ENCODE measurements around the gene CCNYL1. TPM values are rescaled to one million over a fixed set of nuclear protein-coding genes. Genes with fewer than 3 reads are reported as not detected.

CCNYL1 gene
- total RNA-seq, 4 donors from 2014 or later, result 30.0 to 99.5 (median 31.7) TPM

DNA sequence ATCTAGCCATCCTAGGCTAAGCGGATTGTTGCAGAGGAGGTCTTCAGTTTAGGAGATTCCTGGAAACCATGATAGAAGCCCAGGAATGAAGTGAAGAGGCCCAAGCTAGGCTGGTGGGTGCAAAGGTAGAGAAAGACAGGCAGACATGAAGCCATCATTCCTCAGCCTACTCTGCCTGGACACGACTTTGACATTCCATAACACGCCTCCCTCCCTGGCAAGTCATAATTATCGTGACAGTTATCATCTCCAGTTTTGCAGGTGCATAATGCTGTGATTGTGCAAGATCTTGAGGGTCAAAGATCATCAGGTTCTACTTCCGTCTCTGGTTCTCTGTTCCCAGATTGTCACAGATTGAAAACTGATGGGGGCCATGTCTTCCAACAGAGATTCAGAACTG is 73.5 kb downstream of the CCNYL1 start:
- in situ Hi-C loops (cut with MboI; ENCODE audit: low pct_ligation_motif_present in 1 of 4, low pct_unique_long_range_greater_than_20kb in 1 of 4, low sequenced_read_pairs in 3 of 4), result no loop called here
- 66 to 100% methylated on average over 1 to 5 of the region's 5 CpGs for WGBS, 2 donors (ENCODE audit: low coverage in 1 of 2)
- DNase-seq, result no peak
- Histone ChIP-seq H3K9me3 (no peaks in the 10 kb centered on the region), H3K4me3 (no peak overlapping the region), H3K4me1 (peaks cover 3 to 29% (median 16%) of the 10 kb centered on the region in 4 donors), H3K36me3 (no peaks in the 10 kb centered on the region), H3K27me3 (no peaks in the 10 kb centered on the region), H3K27ac (peak overlapping the region in 2 of 4 donors; percentile 18 to 20)
- intact Hi-C loops (cut with DNase I; ENCODE audit: low total_unique reads), result no loop called here
- peak in 1 of 3 donors; percentile 17 for TF ChIP-seq POLR2AphosphoS5 (IDR thresholded peaks at IDR 0.05)
- TF ChIP-seq POLR2A (IDR thresholded peaks at IDR 0.05), result no peak
- TF ChIP-seq, protein P1, sequence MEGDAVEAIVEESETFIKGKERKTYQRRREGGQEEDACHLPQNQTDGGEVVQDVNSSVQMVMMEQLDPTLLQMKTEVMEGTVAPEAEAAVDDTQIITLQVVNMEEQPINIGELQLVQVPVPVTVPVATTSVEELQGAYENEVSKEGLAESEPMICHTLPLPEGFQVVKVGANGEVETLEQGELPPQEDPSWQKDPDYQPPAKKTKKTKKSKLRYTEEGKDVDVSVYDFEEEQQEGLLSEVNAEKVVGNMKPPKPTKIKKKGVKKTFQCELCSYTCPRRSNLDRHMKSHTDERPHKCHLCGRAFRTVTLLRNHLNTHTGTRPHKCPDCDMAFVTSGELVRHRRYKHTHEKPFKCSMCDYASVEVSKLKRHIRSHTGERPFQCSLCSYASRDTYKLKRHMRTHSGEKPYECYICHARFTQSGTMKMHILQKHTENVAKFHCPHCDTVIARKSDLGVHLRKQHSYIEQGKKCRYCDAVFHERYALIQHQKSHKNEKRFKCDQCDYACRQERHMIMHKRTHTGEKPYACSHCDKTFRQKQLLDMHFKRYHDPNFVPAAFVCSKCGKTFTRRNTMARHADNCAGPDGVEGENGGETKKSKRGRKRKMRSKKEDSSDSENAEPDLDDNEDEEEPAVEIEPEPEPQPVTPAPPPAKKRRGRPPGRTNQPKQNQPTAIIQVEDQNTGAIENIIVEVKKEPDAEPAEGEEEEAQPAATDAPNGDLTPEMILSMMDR (IDR thresholded peaks at IDR 0.05), result no peak
- no peak for TF ChIP-seq EP300 (IDR thresholded peaks at IDR 0.05; ENCODE audit: low read depth)

DNA sequence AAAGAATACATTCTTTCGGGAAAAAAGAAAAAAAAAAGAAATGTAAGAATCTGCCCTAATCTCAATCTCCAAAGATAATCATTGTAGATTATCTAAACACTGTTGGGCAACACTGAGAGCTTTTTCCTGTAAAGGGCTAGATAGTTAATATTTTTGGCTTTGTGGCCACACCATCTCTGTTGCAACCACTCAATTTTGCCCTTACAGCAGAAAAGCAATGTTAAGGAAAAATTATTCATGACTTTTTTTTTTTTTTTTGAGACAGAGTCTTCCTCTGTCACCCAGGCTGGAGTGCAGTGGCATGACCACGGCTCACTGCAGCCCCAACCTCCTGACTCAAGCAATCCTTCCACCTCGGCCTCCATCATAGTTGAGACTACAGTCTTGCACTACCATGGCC is 75.6 kb downstream of the CCNYL1 start:
- TF ChIP-seq POLR2AphosphoS5 (IDR thresholded peaks at IDR 0.05), result no peak
- no peak for TF ChIP-seq EP300 (IDR thresholded peaks at IDR 0.05; ENCODE audit: low read depth)
- TF ChIP-seq POLR2A (IDR thresholded peaks at IDR 0.05), result no peak
- TF ChIP-seq, protein P1 (IDR thresholded peaks at IDR 0.05), result no peak
- H3K4me3 ChIP-seq, result no peak overlapping the region
- H3K27me3 ChIP-seq, result no peaks in the 10 kb centered on the region
- intact Hi-C loops (cut with DNase I; ENCODE audit: low total_unique reads), result no loop called here
- H3K27ac ChIP-seq, result no peak overlapping the region
- in situ Hi-C loops (cut with MboI; ENCODE audit: low pct_ligation_motif_present in 1 of 4, low pct_unique_long_range_greater_than_20kb in 1 of 4, low sequenced_read_pairs in 3 of 4), result no loop called here
- no peaks in the 10 kb centered on the region for H3K9me3 ChIP-seq
- DNase-seq, result no peak
- 72 to 79% methylated on average over 2 to 3 of the region's 3 CpGs for WGBS, 2 donors (ENCODE audit: low coverage in 1 of 2)
- peaks cover 3 to 28% (median 14%) of the 10 kb centered on the region in 4 donors for H3K4me1 ChIP-seq
- H3K36me3 ChIP-seq, result no peaks in the 10 kb centered on the region

DNA sequence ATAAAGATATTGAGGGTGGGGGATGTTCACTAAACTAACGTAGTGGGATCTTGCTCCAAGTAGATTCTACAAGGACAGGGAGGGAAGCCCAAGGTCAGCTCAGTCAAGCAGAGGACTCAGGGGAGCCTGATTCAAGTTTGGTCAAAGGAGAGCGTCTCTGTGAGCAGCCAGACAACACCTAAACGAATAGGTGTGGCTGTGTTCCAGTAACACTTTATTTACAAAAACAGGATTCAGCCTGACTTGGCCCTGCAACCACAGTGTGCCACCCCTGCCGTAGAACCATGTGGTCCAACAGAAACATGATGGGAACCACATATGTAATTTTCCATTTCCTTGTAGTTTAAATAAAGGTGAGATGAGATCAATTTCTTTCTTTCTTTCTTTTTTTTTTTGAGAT is 76.4 kb downstream of the CCNYL1 start:
- 47 to 68% methylated on average over 3 to 4 of the region's 4 CpGs for WGBS, 2 donors (ENCODE audit: low coverage in 1 of 2)
- H3K36me3 ChIP-seq, result no peaks in the 10 kb centered on the region
- H3K4me1 ChIP-seq, result peaks cover 3 to 25% (median 12%) of the 10 kb centered on the region in 4 donors
- H3K4me3 ChIP-seq, result no peak overlapping the region
- H3K27ac ChIP-seq, result no peak overlapping the region
- DNase-seq, result no peak
- intact Hi-C loops (cut with DNase I; ENCODE audit: low total_unique reads) (no loop called here), in situ Hi-C loops (cut with MboI; ENCODE audit: low pct_ligation_motif_present in 1 of 4, low pct_unique_long_range_greater_than_20kb in 1 of 4, low sequenced_read_pairs in 3 of 4) (no loop called here)
- TF ChIP-seq POLR2AphosphoS5 (IDR thresholded peaks at IDR 0.05) (no peak), POLR2A (IDR thresholded peaks at IDR 0.05) (no peak), EP300 (IDR thresholded peaks at IDR 0.05; ENCODE audit: low read depth) (no peak)
- TF ChIP-seq, protein P1 (IDR thresholded peaks at IDR 0.05), result no peak
- H3K27me3 ChIP-seq, result no peaks in the 10 kb centered on the region
- no peaks in the 10 kb centered on the region for H3K9me3 ChIP-seq

DNA sequence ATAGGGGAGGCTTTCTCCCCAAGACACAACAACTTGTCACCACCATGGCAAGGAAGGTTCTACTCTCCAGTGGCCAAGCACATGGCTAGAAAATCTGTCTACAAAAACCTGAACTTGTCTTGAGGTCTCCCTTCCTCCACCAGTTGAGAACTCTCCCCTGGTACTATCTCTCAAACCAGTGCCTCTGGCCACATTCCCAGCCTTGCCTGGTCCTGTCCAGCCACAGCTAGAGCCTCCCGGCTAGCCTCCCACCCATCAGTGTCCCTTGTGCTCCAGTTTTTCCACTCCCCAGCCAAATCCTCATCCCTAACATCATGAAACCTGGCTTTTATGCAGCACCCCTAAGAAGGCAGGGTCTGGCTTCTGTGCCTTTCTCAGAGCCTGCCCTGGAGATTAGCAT is 79.5 kb downstream of the CCNYL1 start:
- no peak overlapping the region for H3K4me3 ChIP-seq
- no peaks in the 10 kb centered on the region for H3K9me3 ChIP-seq
- peaks cover 0 to 9% (median 5%) of the 10 kb centered on the region in 4 donors for H3K4me1 ChIP-seq
- no peak for TF ChIP-seq EP300 (IDR thresholded peaks at IDR 0.05; ENCODE audit: low read depth)
- no peak for DNase-seq
- in situ Hi-C loops (cut with MboI; ENCODE audit: low pct_ligation_motif_present in 1 of 4, low pct_unique_long_range_greater_than_20kb in 1 of 4, low sequenced_read_pairs in 3 of 4) (no loop called here), intact Hi-C loops (cut with DNase I; ENCODE audit: low total_unique reads) (no loop called here)
- no peak overlapping the region for H3K27ac ChIP-seq
- no peaks in the 10 kb centered on the region for H3K27me3 ChIP-seq
- WGBS, 2 donors (ENCODE audit: low coverage in 1 of 2), result 95 to 100% methylated on average over 1 of the region's 1 CpG
- H3K36me3 ChIP-seq, result no peaks in the 10 kb centered on the region

All from transverse colon (tissue), 4 donors.